WI38 (cell line): ENCODE measurements around the gene ZFYVE28.

Experiments
- H3K4me3 ChIP-seq: 2 replicates; pipeline ENCODE4 v1.5.1; 2011; ENCODE audit warnings: low read depth, mild to moderate bottlenecking, control low read depth, low read length
- CTCF ChIP-seq: IDR thresholded peaks from 2 replicates; pipeline ENCODE4 v1.5.1; 2012; ENCODE audit warnings: low read depth, mild to moderate bottlenecking, control low read depth, low read length

The ZFYVE28 gene

DNA sequence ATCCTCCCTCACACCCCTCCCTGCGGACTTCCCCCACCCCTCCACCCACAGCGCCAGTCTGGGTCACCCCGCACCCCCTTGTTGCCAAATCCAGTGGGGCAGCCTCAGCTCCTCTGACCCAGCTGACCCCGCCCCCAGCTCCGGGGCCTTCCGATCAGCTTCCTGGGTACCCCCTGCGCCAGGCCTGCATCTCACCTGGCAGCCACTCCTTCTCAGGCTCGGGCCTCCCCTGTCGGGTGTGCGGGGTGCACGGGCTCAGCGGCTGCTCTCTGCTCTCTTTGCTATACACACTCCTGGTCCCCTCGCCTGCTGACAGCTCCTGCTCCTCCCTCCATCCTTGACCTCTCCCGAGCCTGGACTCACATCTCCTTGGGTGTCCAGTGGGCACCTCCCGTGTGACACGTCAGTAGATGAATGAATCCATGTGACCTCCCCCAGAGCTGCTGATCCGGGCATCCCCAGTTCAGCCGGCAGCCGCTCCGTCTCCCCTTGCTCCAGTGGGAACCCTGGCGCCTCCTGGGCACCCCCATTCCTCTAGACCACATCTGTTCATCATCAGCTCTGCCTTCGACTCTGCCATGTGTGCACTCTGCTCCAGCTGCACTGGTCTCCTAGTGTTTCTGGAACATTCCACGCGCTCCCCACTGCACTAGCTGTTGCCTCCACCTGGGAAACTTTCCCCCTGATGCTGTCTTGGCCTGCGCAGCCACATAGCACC is 10.2 kb upstream of the ZFYVE28 start:
- TF ChIP-seq CTCF: no peak
- H3K4me3 ChIP-seq: no peak overlapping the region

GRCh38 chr4:2427383-2428334 is 9.2 kb upstream of the ZFYVE28 start:
- no peak overlapping the region for H3K4me3 ChIP-seq
- TF ChIP-seq CTCF: no peak

DNA sequence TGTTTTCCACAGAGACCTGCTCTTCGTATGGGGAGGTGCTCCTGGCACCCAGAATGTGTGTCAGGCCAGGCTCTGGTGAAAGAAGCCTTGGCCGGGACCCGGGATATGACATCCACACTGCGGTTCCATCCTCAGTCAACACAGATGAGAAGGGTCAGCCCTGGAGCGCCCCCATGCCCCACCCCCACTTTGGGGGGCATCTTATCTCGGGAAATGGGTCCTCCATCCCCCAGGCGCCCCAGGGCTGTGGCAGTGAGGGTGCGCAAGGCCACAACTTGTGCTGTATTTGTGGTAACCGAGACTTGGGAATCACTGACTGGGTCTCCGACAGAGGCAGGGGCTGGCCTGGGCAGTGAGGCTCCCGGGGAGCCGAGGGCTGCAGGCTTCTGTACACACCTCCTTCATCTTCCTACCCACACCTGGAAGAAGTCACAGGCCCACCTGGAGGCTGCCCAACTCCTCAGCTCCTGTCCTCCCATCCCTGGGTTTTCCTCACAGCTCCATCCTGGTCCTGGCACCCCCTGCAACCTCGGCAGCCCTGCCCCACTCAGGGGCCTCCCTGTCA is 8.3 kb upstream of the ZFYVE28 start:
- no peak for TF ChIP-seq CTCF
- no peak overlapping the region for H3K4me3 ChIP-seq

DNA sequence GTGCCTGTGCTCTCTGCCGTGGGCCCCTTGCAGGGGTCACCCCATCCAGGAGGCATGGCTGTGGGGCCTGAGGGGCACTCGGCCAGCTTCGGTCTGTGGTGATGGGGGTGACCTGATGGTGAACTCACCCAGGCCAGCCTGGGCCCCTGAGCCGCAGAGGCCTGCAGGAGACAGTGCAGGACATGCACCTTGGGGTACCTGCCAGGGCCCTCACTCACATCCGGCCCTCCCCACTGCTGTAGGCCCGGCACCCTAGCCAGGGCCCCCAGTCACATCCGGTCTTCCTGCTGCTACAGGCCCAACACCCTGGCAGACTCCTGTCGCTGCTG is 7.6 kb upstream of the ZFYVE28 start:
- TF ChIP-seq CTCF: no peak
- H3K4me3 ChIP-seq: no peak overlapping the region

- no peak for TF ChIP-seq CTCF
- H3K4me3 ChIP-seq: no peak overlapping the region
Observed at GRCh38 chr4:2425386-2426068, 7.1 kb upstream of the ZFYVE28 start.

DNA sequence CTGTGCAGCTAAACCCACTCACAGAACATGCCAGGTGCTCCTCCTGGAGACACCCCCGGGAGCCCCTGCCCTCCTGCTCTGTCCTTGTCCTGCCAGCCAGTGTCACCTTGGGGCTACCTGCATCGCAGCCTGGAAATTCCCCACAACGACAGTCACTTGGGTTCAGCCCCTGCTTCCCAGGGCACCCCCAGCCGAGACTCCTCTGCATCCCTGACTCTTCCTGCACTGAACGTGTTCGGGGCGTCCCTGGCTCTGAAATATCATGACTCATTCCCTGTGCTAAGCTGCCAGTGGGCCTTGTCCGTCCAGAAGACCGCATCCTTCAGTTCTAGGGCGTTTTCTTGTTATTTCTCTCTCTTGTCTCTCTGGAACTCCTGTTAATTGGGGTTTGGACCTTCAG is 6.1 kb upstream of the ZFYVE28 start:
- H3K4me3 ChIP-seq: no peak overlapping the region
- no peak for TF ChIP-seq CTCF
